Tibial nerve (tissue), 4 donors: ENCODE results near the gene DHX58. TPM values are rescaled to one million over a fixed set of nuclear protein-coding genes. Genes with fewer than 3 reads are reported as not detected.

Experiments
- DNase-seq, 2 donors: peaks; one replicate each; pipeline ENCODE4 v3.0.0-alpha.2; 2019; ENCODE audit warnings: low spot score in 2 of 2
- H3K27ac ChIP-seq, 4 donors: fragments of 200-600 bp; sonication (generic) in 3 of 4; one replicate each; pipeline ENCODE4 v1.5.1; 2017 to 2019; ENCODE audit warnings: mild to moderate bottlenecking in 1 of 4
- H3K27me3 ChIP-seq, 2 donors: fragments of 200-600 bp; sonication (generic) in 1 of 2; one replicate each; pipeline versions ENCODE4 v1.5.1 to v1.6.0; 2017 to 2019
- H3K36me3 ChIP-seq, 3 donors: fragments of 200-600 bp; sonication (generic); one replicate each; pipeline ENCODE4 v1.5.1; 2018 to 2019
- H3K4me1 ChIP-seq, 4 donors: fragments of 200-600 bp; sonication (generic) in 3 of 4; one replicate each; pipeline ENCODE4 v1.5.1; 2017 to 2019
- H3K4me3 ChIP-seq, 4 donors: fragments of 200-600 bp; sonication (generic) in 3 of 4; one replicate each; pipeline ENCODE4 v1.5.1; 2017 to 2019; ENCODE audit warnings: mild to moderate bottlenecking in 1 of 4, moderate library complexity in 1 of 4
- H3K9me3 ChIP-seq, 4 donors: fragments of 200-600 bp; sonication (generic) in 3 of 4; one replicate each; pipeline ENCODE4 v1.5.1; 2017 to 2019
- CTCF ChIP-seq, 5 experiments: fragments of 200-600 bp in 3 of 5; fragments of 450-650 bp in 2 of 5; sonication (generic) in 3 of 5; IDR thresholded peaks; one replicate each; pipeline ENCODE4 v1.5.1; 2016 to 2019; ENCODE audit warnings: antibody characterized with exemption in 5 of 5, mild to moderate bottlenecking in 3 of 5, moderate library complexity in 2 of 5
- EP300 ChIP-seq, 2 donors: sonication (generic); formaldehyde crosslinking; IDR thresholded peaks; one replicate each; pipeline ENCODE4 v1.6.1; 2017; ENCODE audit warnings: antibody characterized with exemption in 2 of 2, mild to moderate bottlenecking in 1 of 2
- POLR2A ChIP-seq, 2 donors: fragments of 450-650 bp; IDR thresholded peaks; one replicate each; pipeline ENCODE4 v1.6.1; 2017; ENCODE audit warnings: antibody characterized with exemption in 2 of 2, mild to moderate bottlenecking in 2 of 2, moderate library complexity in 2 of 2
- WGBS, 2 donors: methylation state at CpG; one replicate each; pipeline ENCODE4 v1.1.5; 2018; 5-methylcytosine and 5-hydroxymethylcytosine counted together
- total RNA-seq, 4 donors: library from RNA; depleted of rRNA; stranded (reverse); fragments of >200 nt; gene quantifications; one replicate each; pipeline ENCODE4 v1.1.0, GENCODE V29; 2016

DHX58 gene
- total RNA-seq, 4 donors from 2014 or later, result 15.9 to 29.4 (median 21.7) TPM

DNA sequence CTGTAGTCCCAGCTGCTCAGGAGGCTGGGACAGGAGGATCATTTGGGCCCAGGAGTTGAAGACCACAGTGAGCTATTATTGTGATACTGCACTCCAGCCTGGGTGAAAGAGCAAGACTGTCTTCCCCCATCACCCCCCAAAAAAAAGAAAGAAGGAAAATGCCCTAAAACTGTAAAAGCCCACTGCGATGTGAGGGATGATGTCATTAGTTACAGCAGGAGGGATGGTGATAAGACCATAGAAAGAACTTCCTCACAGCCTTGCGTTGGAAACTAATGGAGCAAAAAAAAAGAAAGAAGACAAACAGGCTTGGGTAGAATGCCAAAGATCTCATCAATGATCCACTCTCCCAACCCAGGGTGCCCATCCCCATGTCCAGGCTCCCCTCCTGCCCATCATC is 33.0 kb downstream of the DHX58 start:
- no peak for TF ChIP-seq POLR2A (IDR thresholded peaks at IDR 0.05)
- TF ChIP-seq CTCF (IDR thresholded peaks at IDR 0.05), result no peak
- TF ChIP-seq EP300 (IDR thresholded peaks at IDR 0.05), result no peak
- 70 to 91% methylated on average over 2 of the region's 2 CpGs for WGBS, 2 donors
- Histone ChIP-seq H3K36me3 (no peaks in the 10 kb centered on the region), H3K4me1 (no peaks in the 10 kb centered on the region), H3K4me3 (no peak overlapping the region), H3K9me3 (no peaks in the 10 kb centered on the region), H3K27ac (no peak overlapping the region), H3K27me3 (no peaks in the 10 kb centered on the region)
- no peak for DNase-seq

DNA sequence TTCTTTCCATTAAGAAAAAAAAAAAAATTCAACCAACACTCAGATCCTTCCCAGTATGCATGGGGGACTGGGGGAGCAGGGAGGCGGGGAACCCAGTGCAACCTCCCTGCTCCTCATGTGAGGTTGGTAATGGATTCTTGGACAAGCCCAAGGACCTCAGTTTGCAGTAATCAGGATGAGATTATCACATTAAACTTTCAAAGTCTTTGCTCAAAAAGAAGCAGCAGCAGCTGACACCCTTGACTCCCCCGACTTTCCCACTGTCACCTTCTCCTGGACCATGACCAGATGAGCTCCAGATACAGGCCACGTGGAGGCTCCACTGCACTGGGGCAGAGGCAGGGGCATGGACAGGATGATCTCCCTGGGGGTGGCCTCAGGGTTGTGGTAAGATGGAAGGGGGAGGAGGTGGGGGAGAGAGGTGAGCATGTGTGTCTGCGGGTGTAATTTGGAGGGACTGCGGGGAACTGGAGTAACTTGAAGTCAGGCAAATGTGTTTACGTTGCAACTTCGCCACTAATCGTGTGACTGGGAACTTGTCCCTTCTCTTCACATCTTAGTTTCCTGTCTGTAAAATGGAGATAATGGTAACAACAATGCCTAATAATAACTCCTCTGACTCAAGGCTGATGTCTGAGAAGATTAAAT is 34.0 kb downstream of the DHX58 start:
- no peak overlapping the region for H3K4me3 ChIP-seq
- H3K27ac ChIP-seq, result no peak overlapping the region
- H3K4me1 ChIP-seq, result no peaks in the 10 kb centered on the region
- no peaks in the 10 kb centered on the region for H3K36me3 ChIP-seq
- peaks cover 0 to 5% of the 10 kb centered on the region in 2 donors for H3K27me3 ChIP-seq
- 67 to 70% methylated on average over 8 of the region's 8 CpGs for WGBS, 2 donors
- TF ChIP-seq POLR2A (IDR thresholded peaks at IDR 0.05), result no peak
- TF ChIP-seq EP300 (IDR thresholded peaks at IDR 0.05), result no peak
- TF ChIP-seq CTCF (IDR thresholded peaks at IDR 0.05), result no peak
- no peak for DNase-seq
- no peaks in the 10 kb centered on the region for H3K9me3 ChIP-seq

GRCh38 chr17:42077755-42078154 is 34.8 kb downstream of the DHX58 start:
- Histone ChIP-seq H3K27me3 (peaks cover 0 to 12% of the 10 kb centered on the region in 2 donors), H3K4me3 (no peak overlapping the region), H3K9me3 (no peaks in the 10 kb centered on the region), H3K4me1 (peaks cover 0 to 2% (median under 1%) of the 10 kb centered on the region in 4 donors), H3K27ac (no peak overlapping the region), H3K36me3 (no peaks in the 10 kb centered on the region)
- no peak for TF ChIP-seq POLR2A (IDR thresholded peaks at IDR 0.05)
- TF ChIP-seq CTCF (IDR thresholded peaks at IDR 0.05), result no peak
- no peak for TF ChIP-seq EP300 (IDR thresholded peaks at IDR 0.05)
- WGBS, 2 donors, result 75 to 87% methylated on average over 5 of the region's 5 CpGs
- no peak for DNase-seq

- peaks cover 0 to 20% of the 10 kb centered on the region in 2 donors for H3K27me3 ChIP-seq
- no peak overlapping the region for H3K27ac ChIP-seq
- DNase-seq, result no peak
- TF ChIP-seq EP300 (IDR thresholded peaks at IDR 0.05) (no peak), POLR2A (IDR thresholded peaks at IDR 0.05) (no peak), CTCF (IDR thresholded peaks at IDR 0.05) (no peak)
- 82 to 83% methylated on average over 4 of the region's 4 CpGs for WGBS, 2 donors
- peaks cover 0 to 9% (median 4%) of the 10 kb centered on the region in 4 donors for H3K4me1 ChIP-seq
- no peaks in the 10 kb centered on the region for H3K9me3 ChIP-seq
- no peak overlapping the region for H3K4me3 ChIP-seq
- H3K36me3 ChIP-seq, result no peaks in the 10 kb centered on the region
Observed at GRCh38 chr17:42076797-42077559, 35.5 kb downstream of the DHX58 start.

DNA sequence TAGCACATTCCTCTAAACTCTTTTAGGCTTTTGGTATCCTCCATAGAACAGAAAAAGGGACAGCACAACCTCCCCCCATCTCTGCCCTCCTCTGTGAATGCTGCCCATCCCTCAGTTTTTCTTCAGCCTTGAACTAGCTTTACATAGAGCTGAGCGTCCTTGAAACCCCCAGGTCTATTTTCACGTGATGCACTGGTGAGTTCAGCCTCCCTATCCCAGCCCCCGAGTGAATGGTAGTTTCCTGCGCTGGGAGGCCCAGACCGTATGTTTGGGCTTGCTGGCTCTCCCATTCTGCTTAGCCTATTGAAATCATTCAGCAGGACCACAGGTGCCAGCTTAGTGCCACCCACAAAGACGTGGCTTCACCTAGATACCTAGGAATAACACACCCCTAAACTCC is 36.7 kb downstream of the DHX58 start:
- H3K36me3 ChIP-seq, result no peaks in the 10 kb centered on the region
- DNase-seq, result no peak
- 75 to 81% methylated on average over 6 of the region's 6 CpGs for WGBS, 2 donors
- no peak for TF ChIP-seq EP300 (IDR thresholded peaks at IDR 0.05)
- TF ChIP-seq CTCF (IDR thresholded peaks at IDR 0.05), result no peak
- TF ChIP-seq POLR2A (IDR thresholded peaks at IDR 0.05), result no peak
- H3K9me3 ChIP-seq, result no peaks in the 10 kb centered on the region
- peaks cover 0 to 32% of the 10 kb centered on the region in 2 donors for H3K27me3 ChIP-seq
- peaks cover 0 to 13% (median 5%) of the 10 kb centered on the region in 4 donors for H3K4me1 ChIP-seq
- no peak overlapping the region for H3K27ac ChIP-seq
- no peak overlapping the region for H3K4me3 ChIP-seq
